DLD1 (cell line): ENCODE measurements around the gene WHRN.

Source experiments
- in situ Hi-C: cut with HindIII; loops from 2 replicates; pipeline ENCODE4 v1.10.0; 2017; ENCODE audit warnings: low sequenced_read_pairs

The WHRN gene

DNA sequence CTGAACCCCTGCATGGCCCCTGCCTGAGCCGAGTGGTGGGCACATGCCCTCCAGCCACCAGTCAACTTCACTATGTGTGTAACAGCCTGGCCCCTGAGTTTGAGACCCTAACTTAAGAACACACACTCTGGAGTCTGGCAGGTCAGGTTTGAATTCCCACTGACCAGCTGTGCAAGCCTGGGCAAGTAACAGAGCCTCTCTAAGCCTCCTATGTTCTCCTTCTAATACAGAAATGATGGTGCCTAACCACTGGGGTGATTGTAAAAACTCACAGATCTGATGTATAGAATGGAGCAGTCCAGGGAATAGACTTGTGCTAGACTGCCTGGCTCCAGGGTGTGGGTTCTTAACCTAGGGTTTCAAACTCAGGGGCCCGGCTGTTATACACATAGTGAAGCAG, 100.7 kb downstream of the WHRN start:
- in situ Hi-C loops: no loop called here

DNA sequence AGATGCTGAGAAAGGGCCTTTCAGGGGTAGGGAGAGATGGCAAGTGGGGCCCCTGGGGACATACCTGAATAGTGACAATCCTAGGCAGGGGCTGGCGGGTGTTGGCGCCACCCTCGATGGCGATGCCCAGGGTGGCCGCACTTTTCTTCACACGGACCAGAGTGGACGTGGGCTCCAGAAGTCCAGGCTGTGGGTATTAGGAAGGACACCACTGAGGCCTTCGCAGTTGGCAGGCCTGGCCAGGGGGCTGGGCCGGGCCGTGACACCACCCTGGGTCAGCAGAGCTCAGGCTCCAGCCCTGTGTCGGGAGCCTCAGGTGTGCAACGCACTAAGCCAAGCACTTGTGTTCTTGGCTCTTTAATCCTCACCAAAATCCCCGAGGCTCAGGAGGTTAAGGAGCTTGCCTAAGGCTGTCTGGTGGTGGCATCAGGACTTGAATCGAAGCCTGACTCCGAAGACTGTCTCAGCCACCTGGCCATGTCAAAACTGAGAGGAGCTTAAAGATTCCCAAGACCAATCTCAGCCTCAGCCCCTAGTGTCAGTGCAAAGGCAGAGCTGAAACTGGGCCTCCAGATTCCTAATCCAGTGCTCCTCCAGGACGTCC, 102.0 kb downstream of the WHRN start:
- in situ Hi-C loops: no loop called here

DNA sequence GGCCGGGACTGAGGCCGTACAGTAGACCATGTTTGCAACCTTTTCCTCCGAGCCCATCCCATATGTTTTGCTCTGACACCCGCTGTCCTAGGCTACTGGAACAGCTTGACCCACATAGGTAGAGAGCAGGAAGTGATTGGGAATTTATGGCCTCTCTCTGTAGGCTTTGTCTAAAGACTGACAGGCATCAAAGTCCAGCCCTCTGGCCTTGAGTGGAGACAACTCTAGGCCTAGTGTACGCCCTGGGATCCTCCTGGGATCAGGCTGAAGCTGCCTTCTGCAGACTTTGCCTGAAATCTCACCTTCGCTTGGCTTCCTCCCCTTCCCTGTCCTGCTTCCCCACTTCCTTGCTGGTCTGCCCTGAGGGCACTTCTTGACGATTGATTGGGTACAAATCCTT, 103.9 kb downstream of the WHRN start:
- in situ Hi-C loops: no loop called here

DNA sequence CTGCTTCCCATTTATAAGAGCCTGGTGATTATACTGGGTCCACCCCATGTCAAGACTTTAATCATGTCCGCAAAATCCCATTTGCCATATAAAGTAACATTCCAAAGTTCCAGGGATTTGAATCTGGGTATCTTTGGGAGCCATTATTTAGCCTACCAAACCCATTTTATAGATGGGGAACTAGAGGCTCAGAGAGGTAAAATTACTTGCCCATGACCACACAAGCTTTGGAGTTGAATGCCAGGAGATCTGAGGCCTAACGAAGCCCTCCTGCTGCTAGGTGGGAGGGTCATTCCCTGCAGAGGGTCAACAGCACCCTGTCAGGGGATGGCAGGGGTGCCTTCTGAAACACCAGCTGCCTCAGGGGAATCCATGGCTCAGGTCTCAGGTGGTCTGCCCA, 104.5 kb downstream of the WHRN start:
- in situ Hi-C loops: no loop called here

DNA sequence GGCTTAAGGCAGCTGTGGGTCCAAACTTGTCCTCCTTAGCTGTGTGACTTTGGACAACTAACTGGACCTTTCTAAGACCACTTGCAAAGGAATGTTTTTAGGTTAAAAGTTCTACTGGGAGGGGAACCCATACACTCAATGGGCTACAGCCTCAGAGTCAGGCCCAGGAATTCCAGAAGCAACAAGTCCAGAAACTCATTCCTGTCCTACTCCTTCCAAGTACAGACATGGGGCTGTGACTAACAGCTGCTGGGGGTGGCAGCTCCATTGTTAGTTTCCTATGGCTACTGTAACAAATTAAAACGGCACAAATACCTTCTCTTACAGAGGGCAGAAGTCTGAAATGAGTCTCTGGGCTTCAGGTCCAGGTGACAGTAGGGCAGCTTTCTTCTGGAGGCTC, 105.1 kb downstream of the WHRN start:
- in situ Hi-C loops: no loop called here

DNA sequence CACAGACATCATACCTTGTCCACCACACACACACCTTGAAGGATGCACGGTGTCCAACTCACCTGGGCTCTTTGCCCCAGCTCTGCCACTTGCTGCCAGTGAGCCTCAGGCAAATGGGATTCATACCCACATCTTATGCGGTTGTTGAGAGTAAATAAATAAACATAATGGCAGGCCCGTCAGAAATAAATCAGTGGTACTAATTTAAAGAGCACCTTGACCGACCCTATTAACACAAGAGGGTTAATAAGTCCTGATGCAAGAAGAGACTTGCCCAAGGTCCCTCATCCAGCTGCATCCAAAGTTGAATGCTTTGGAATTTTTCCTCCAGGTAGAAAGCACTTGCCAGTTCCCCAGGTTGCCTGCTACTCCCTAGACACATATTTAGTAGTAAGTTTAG, 105.9 kb downstream of the WHRN start:
- in situ Hi-C loops: no loop called here

DNA sequence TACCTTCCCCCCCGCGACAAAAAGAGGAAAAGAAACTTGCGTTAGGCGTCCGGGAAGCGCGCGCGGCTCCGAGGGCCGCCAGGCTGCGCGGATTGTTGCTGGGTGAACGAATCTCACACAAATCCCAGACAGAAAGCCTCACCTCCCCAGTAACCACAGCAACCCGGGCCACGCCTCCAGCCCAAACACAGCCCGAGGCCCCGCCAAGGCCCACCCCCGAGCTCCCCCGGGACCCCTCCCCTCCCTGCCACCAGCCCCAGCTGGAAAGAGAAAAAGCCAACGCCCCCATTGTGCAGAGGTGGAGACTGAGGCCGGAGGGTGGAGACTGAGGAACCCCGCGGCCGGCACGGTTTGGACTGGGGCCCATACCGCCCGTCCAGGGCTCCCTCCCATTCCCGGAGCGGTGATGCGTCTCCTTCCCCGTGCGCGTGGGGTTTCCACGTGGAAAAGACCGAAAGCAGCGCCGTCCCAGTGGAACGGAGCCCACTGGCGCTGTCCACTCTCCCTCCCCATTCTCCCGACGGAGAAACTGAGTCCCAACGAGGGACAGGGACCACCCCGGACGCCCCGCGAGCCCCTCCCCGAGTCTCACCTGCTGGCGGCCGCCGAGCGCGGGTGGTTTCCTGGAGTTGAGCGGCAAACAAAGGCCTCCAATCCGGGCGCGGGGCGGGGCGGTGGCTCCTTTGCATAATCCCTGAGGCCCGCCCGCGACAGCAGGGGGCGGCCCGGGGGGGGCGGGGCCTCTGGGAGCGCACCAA, 107.2 kb downstream of the WHRN start:
- in situ Hi-C loops: no loop called here

DNA sequence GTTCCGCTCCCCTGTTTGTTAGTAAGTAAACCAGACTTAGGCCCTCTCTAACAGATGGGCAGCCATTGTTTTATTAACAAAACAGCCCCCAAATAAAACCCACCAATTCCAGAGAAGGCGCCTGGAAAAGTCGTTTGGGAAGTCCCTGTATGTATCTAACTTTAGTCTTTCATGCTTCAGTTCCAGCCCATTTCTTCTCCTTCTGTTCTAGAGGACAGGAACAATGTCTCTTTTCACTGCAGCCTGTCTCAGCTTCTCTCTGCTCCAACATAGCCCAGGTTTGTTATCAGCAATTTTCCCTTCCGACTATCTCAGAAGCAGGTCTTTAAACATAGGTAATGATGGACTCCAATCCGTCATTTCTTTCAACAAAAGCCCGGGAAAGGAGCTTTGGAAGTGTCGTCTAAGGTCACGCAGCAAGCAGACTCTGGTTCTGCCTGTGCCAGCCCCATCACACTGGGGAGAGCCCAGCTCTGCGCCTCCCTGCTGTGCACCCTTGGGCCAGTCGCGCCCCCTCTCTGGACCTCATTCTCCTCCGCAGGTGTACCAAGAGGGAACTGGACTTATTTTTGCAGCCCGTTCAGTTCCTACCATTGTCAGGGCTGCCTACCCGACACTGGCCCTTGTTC, 107.9 kb downstream of the WHRN start:
- in situ Hi-C loops: no loop called here

DNA sequence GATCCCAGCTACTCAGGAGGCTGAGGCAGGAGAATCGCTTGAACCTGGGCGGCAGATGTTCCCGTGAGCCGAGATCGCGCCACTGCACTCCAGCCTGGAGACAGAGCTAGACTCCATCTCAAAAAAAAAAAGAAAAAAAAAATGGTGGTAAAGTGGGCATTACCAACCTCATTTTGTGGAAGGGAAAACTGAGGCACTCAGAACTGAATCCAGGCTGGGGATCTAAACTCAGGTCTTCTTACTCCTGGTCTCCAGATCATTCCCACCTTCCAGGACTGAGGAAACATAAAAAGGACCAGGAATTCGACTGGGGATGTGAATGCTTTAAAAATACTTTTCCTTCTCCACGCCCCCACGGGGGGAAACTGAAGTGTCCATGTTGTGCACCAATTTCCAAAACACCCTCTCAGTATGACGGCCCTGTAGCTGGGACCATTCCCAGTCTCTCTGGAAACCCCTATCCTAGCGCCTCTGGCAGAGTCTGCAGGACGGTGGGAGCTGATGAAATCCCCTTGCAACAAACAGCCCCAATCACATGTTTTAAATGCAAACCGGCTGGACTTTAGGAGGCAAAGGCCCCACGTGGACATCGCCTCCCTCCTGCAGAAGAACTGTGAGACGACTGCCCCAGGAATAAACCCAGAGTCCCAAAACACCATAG, 108.6 kb downstream of the WHRN start:
- in situ Hi-C loops: no loop called here

DNA sequence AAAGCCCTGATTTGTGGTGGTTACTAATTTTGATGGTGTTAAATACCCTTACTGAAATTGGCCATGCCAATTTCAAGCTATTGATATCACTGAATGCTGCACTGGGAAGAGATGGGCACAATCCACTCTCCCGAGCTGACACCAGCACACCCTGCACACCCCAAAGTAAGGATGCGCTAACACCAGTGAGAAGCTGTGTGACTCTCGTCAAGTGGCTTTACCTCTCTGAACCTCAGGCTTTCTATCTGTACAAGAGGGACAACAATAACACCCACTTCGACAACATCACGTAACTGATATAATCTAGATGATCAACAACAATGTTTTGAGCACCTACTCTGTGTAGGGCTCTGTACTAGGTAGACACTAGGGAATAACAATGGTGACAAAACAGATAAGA, 109.5 kb downstream of the WHRN start:
- in situ Hi-C loops: no loop called here

DNA sequence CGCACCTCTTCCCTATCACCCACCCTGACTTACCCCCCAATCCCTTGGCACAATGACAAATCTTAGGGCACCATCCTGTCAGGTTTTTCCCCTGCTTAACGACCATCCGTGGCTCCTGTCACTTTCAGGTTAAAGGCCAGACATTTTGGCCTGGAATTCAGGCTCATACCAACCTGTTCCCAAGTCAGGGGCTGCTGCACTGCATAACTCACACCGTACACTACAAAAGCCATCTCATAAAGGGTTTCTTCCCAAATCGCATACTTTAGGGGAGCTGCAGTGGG, 110.0 kb downstream of the WHRN start:
- in situ Hi-C loops: no loop called here

DNA sequence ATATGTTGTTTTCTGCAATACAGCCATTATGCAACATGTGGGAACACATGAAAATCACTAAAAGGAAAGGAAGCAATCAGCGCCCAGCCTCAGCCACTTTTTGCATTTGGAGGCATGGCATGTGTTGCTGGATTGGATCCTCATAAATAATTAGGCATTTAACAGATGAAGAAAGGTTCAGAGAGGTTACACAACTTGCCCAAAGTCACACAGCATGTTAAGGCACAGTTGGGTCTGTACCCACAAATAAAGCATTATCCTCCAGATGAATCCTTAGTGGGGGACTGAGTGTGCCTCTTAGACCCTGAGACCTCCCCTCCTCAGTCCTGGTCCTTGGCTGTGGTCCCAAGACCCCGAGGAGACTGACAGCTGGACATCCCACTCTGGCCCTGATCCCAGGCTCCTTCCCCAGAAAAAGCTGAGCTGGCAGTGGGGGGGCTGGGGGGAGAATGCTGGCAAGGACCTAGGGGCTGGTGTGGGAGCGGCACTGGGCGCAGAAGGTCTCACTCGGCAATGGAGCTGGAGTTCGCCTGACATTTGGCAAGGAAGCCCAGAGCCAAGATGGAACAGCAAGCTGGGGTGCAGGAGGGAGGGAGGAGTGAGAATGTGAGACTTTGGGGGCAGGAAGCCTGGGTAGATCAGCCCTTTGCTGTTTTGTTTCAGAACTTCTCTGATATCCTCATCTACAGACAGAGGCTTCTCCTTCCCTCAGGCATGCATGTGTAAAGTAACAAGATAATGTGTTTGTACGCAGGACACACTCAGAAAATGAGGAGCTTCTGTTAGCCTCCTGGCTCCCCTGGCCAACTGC, 110.5 kb downstream of the WHRN start:
- in situ Hi-C loops: no loop called here

DNA sequence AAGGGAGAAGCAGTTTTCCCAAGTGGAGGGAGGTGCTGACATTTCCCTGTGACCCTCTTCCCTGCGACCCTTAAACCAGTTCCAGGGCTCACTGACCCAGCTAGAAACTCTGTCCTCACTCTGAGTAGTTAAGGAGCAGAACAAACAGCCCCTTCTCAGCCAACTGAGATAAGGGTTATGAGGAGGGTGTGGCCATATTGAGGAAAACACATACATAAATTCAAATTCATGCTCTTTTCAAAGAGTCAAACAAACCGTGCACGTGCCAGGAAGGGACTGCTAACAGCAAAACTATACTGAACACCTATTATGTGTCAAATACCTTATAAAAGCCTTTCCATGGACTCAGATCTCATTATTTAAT, 112.5 kb downstream of the WHRN start:
- in situ Hi-C loops: no loop called here

DNA sequence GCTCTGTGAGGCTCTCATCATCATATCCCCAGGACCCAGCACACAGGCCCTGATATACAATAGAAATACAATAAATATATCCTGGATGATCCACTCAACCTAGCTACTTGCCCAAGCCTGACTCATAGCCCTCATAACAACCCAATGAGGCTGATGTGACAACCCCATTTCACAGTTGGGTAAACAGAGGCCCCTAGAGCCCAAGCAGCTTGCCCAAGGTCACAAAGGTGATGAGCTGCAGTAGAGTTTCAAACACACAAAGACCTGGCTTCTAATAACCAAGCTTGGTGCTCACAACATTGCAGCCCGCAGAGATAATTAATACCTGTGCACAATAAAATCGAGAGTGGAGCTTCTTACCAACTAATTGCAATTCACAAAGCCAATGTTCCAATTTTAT, 114.3 kb downstream of the WHRN start:
- in situ Hi-C loops: no loop called here

DNA sequence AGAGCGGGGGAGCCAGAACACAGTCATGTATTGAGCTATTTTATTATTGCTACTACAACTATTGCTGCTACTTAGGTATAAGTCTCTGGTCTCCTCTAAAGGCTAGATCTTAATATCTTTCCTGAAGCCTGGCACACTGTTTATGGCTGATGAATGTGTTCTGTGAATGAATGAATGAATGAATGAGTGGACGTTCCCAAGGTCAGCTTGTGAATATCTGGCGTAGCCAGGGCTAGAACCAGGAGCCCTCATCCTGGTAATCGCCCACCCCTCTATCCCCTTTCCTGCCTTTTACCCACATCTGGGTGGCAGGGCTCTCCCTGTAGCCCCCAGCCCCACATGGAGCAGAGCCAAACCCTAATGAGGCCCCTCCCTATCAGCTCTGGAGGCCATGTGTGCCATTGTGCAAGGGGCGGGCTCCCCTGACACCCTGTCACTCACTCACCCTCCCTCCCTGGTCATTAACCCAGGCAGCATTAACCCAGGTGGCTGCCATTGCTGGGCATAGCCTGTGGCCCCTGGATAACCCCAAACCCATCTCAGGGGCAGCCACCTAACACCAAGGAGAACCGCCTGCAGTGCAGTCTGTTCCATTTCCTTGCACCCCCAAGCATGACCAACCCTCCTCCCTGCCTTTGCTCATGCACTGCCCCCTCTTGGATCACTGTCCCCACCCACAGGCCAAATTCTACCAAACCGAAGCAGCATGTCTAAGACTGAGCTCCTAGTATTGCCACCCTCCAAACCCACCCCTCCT, 115.5 kb downstream of the WHRN start:
- in situ Hi-C loops: loop anchor here (5.0 kb wide), 1 partner anchor 282 kb away; no protein-coding TSS in a partner anchor

DNA sequence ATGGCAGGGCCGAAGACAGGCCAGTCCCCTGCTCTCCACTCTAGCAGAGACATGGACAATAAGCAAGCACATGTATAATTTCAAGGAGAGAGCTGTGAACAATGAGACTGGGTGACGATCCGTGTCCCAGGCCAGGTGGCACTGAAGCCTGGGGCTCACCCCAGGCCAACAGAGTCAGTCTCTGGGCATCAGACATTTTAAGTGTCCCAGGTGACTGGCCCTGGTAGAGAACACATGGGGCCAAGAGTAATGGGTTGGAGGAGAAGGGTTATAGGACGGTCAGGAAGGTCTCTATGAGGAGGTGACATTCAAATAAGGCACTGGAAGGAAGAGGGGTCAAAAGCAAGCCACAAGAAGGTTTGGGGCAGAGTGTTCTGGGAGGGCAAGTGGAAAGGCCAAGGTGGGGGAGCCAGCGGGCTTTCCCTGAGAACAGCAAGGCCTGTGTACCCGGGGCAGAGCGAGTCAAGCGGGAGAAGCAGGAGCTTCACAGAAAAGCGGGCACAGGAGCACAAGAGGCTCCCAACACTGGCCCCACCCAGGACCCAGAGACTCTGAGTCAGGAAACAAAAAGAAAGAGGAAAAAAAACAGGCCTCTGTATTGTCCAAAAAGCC, 116.4 kb downstream of the WHRN start:
- in situ Hi-C loops: loop anchor here (5.0 kb wide), 1 partner anchor 282 kb away; no protein-coding TSS in a partner anchor

DNA sequence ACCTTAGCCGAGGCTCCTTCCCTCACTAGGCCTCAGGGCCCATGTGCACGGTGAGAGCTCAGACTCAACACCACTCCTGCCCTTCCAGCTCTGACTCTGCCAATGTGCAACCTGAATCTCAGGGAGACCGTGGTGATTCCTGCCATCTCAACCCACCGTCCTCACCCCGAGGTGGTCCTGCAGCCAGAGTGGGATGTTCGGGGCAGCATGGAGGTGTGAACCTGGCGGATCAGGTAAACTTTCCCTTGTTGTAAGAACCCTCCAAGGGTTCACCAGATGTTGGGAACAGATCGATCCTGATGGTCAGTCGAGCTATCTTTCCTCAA, 117.0 kb downstream of the WHRN start:
- in situ Hi-C loops: loop anchor here (5.0 kb wide), 1 partner anchor 281 kb away; no protein-coding TSS in a partner anchor

DNA sequence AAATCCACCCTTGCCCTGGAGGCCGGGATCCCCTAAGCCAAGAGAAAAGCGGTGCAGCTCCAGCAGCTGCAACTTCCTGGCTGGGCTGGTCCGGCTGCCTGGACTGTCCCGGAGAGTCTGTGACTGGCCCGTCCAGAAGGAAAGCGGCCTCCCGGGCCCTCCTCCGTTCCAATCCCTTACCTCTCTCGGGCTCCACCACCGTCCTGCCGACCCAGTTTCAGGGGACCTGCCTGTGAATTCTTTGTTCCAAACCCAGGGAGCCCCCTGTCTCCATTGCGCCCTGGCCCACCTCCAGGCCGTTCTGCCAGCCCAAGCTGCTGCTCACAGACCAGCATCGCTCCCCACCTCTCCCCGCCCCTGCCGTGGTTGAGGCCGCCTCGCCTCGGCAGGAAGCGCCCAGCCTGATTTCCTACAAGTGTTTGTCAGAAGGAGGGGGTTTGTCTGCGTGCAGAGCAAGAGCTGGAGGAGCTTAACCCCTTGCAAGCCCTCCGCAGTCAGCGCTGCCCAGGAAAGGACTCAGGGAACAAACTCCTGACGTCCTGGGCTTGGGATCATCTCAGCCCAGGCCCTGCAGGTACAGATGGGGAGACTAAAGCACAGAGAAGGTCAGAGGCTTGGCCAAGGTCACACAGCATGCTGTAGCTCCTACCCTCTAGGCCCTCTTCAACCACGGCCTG, 117.5 kb downstream of the WHRN start, which contains the start of gene AKNA:
Gene AKNA (minus strand): TSS at position 303 of the 677 bp plus-strand sequence. CDS start 6,649 bp downstream, outside the sequence.
- in situ Hi-C loops: loop anchor here (5.0 kb wide), 1 partner anchor 281 kb away; no protein-coding TSS in a partner anchor
